Osteocyte (in vitro differentiated cells): ENCODE data around the gene SHF. TPM values are rescaled to one million over a fixed set of nuclear protein-coding genes. Genes with fewer than 3 reads are reported as not detected.
A peak's percentile ranks its signal among the peaks of the same experiment; 100 is the strongest.
"Not testable (repeated sequence)": the region's sequence is repeated elsewhere in the genome, so short reads cannot be mapped to it uniquely, and the experiment has no call there.

Experiments
- DNase-seq: peaks from one replicate; pipeline ENCODE4 v3.0.0; 2021; ENCODE audit warnings: mixed read lengths; ENCODE audit not compliant: unreplicated experiment; ENCODE audit errors: extremely low spot score
- H3K27ac Mint-ChIP-seq: one replicate; pipeline ENCODE4 v1.8.0; 2021; ENCODE audit warnings: mild to moderate bottlenecking, mixed read lengths; ENCODE audit not compliant: unreplicated experiment
- H3K27me3 Mint-ChIP-seq: one replicate; pipeline ENCODE4 v1.8.0; 2021; ENCODE audit warnings: mixed read lengths; ENCODE audit not compliant: unreplicated experiment
- H3K36me3 Mint-ChIP-seq: one replicate; pipeline ENCODE4 v1.8.0; 2021; ENCODE audit warnings: mixed read lengths; ENCODE audit not compliant: unreplicated experiment
- H3K4me1 Mint-ChIP-seq: one replicate; pipeline ENCODE4 v1.8.0; 2021; ENCODE audit warnings: mixed read lengths; ENCODE audit not compliant: unreplicated experiment
- H3K4me3 Mint-ChIP-seq: one replicate; pipeline ENCODE4 v1.8.0; 2021; ENCODE audit warnings: mild to moderate bottlenecking, moderate library complexity, mixed read lengths; ENCODE audit not compliant: unreplicated experiment
- H3K9me3 Mint-ChIP-seq: one replicate; pipeline ENCODE4 v1.8.0; 2021; ENCODE audit warnings: mixed read lengths; ENCODE audit not compliant: unreplicated experiment
- long read RNA-seq: library from polyadenylated mRNA; unstranded; transcript quantifications from one replicate; pipeline ENCODE4 v2.0.0, GENCODE V29; 2021
- total RNA-seq: library from RNA; stranded (reverse); gene quantifications from 2 replicates; pipeline ENCODE4 v1.2.1, GENCODE V29; 2021
- TF ChIP-seq, protein P1 (sequence below): fragments of 200-600 bp; sonication (generic); IDR thresholded peaks from 2 replicates; pipeline ENCODE4 v1.5.0; 2021; ENCODE audit warnings: antibody characterized with exemption, mild to moderate bottlenecking, moderate library complexity

SHF gene
- 15.7 and 15.8 TPM in 2 replicates for total RNA-seq
- long read RNA-seq, partial matches to known transcripts: 1 of 1 reads
- long read RNA-seq, other reads (novel, unspliced or antisense): 0 of 1 reads

DNA sequence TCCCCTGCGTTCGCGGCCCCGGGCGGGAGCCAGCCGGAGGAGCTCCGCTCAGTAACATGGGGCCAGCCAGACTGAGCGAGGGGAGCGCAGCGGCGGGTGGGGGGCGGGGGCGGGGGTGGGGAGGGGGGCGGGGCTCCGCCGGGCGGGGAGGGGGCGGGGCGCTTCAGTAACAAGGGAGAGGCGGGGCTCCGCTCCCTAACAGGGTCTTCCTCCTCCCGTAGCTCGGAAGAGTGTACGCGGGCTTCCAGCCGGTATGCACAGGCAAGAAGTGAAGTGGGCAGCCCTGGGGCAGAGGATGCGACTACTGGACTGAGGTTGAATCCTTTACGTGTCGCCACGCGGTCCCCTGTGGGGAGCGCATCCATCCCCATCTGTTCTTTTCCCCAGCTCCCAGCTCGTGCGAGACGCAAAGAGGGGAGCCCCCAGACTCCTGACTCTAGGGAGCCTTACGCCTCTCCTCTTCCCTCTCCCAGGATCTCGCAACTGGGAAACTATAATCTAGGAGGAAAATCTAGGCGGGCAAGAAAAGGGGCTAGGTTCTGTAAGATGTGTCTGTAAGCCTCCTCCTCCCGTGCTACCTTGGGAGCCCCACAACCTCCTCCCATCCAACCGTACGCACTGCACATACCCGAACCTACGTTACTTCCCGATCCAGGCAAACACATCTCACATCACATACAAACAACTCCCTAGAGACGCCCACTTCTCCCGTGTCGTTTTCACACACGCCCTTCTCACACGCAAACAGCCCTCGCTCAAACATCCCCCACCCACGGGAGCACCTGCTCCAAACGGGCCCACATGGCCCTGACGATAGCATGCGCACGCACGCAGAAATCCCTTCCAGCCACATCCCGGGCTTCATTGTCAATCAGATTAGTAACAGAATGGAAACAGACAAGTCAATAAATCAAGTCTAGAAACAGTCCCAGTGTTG, at the start of gene SHF:
Gene SHF (minus strand): TSS at position 73 of the 937 bp plus-strand sequence. CDS start 15 bp downstream, at position 58.
- Mint-ChIP-seq H3K36me3 (no peaks in the 10 kb centered on the region), H3K4me1 (peaks cover 26% of the 10 kb centered on the region), H3K4me3 (peak within 1 kb of the TSS; percentile 85), H3K9me3 (no peaks in the 10 kb centered on the region), H3K27ac (peak within 1 kb of the TSS; percentile 75), H3K27me3 (peaks cover 7% of the 10 kb centered on the region)
- TF ChIP-seq, protein P1, sequence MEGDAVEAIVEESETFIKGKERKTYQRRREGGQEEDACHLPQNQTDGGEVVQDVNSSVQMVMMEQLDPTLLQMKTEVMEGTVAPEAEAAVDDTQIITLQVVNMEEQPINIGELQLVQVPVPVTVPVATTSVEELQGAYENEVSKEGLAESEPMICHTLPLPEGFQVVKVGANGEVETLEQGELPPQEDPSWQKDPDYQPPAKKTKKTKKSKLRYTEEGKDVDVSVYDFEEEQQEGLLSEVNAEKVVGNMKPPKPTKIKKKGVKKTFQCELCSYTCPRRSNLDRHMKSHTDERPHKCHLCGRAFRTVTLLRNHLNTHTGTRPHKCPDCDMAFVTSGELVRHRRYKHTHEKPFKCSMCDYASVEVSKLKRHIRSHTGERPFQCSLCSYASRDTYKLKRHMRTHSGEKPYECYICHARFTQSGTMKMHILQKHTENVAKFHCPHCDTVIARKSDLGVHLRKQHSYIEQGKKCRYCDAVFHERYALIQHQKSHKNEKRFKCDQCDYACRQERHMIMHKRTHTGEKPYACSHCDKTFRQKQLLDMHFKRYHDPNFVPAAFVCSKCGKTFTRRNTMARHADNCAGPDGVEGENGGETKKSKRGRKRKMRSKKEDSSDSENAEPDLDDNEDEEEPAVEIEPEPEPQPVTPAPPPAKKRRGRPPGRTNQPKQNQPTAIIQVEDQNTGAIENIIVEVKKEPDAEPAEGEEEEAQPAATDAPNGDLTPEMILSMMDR: no peak
- no peak for DNase-seq

- H3K27me3 Mint-ChIP-seq, H3K36me3 Mint-ChIP-seq, H3K4me3 Mint-ChIP-seq, H3K4me1 Mint-ChIP-seq, DNase-seq, H3K27ac Mint-ChIP-seq: not testable (repeated sequence)
- H3K9me3 Mint-ChIP-seq: peaks cover 20% of the 10 kb centered on the region
Observed at GRCh38 chr15:45236806-45237205, 49.0 kb upstream of the SHF start.

DNA sequence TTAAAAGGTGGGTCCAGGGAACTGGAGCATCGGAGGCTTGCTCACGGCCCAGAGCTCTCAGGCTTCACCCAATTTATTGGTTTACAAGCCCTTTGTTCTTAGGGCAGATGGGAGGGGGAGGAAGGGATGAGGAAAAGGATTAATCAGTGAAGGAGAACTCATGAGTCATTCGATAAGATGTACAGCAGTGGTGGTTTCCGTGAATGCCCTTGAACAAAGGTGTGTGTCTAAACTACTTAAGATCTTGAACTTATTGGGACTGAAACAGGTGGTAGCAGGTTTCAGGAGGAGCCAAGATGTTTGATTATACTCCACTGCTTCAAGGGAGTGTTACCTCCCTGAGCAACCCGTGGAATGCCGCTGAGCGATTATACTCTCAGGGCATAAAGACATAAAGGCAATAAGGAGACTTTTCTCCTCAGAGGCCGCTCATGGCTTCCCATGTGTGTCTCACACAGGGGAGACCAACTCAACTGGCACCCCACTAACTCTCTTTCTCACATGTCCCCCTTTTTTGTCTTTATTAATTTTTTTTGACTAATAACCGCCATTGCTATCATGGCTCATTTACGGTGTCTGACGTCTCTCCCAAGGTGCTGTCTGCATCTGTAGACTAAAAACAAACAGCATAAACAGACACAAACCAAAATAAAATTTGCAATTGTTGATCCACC, 46.9 kb upstream of the SHF start:
- Mint-ChIP-seq H3K27me3 (no peaks in the 10 kb centered on the region), H3K4me3 (no peak overlapping the region), H3K9me3 (peaks cover 14% of the 10 kb centered on the region), H3K36me3 (no peaks in the 10 kb centered on the region), H3K27ac (no peak overlapping the region), H3K4me1 (no peaks in the 10 kb centered on the region)
- no peak for DNase-seq
- TF ChIP-seq, protein P1: no peak

- DNase-seq: no peak
- Mint-ChIP-seq H3K9me3 (peaks cover 7% of the 10 kb centered on the region), H3K4me3 (no peak overlapping the region), H3K27me3 (no peaks in the 10 kb centered on the region), H3K4me1 (no peaks in the 10 kb centered on the region), H3K36me3 (no peaks in the 10 kb centered on the region), H3K27ac (no peak overlapping the region)
- TF ChIP-seq, protein P1: no peak
Observed at GRCh38 chr15:45231864-45232562, 44.2 kb upstream of the SHF start.

DNA sequence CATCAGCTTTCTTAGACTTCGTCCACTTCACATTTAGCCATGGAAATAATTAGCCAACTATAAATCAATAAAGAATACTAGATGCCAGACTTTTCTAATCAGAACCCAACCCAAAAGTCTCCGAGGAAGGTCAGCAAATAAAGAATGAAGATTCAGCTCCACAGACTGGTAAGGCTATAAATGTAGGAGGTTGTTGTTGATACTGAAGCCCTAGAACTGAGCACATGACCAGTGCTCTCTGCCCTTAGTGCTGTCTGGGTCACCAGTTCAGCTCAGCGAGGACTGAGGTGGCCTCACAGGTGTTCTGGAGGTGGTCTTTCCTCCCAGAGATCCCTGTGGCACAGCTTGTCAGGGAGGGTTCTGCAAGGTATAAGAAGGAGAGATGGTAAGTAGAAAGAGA, 43.4 kb upstream of the SHF start:
- Mint-ChIP-seq H3K4me1 (no peaks in the 10 kb centered on the region), H3K27ac (no peak overlapping the region), H3K9me3 (peaks cover 1% of the 10 kb centered on the region), H3K36me3 (no peaks in the 10 kb centered on the region), H3K27me3 (peaks cover 1% of the 10 kb centered on the region), H3K4me3 (no peak overlapping the region)
- TF ChIP-seq, protein P1: no peak
- no peak for DNase-seq
